Fibroblast of villous mesenchyme (primary cell): Measurements from ENCODE around the gene JUND. TPM values are rescaled to one million over a fixed set of nuclear protein-coding genes. Genes with fewer than 3 reads are reported as not detected.

Source experiments
- DNase-seq: peaks from one replicate; pipeline ENCODE4 v3.0.0-alpha.2; 2010; ENCODE audit warnings: low read depth
- H3K4me3 ChIP-seq: 2 replicates; pipeline ENCODE4 v1.5.1; 2011; ENCODE audit warnings: low read depth, mild to moderate bottlenecking, low read length
- total RNA-seq: library from RNA; depleted of rRNA; stranded (reverse); fragments of >200 nt; gene quantifications from 2 replicates; pipeline ENCODE4 v1.2.3, GENCODE V29; 2012
- TF ChIP-seq, protein P1 (sequence below): IDR thresholded peaks from 2 replicates; pipeline ENCODE4 v1.5.1; 2012; ENCODE audit warnings: low read depth, mild to moderate bottlenecking, low read length; ENCODE audit not compliant: insufficient read depth

JUND gene
- total RNA-seq, 1 donor = 111 TPM

DNA sequence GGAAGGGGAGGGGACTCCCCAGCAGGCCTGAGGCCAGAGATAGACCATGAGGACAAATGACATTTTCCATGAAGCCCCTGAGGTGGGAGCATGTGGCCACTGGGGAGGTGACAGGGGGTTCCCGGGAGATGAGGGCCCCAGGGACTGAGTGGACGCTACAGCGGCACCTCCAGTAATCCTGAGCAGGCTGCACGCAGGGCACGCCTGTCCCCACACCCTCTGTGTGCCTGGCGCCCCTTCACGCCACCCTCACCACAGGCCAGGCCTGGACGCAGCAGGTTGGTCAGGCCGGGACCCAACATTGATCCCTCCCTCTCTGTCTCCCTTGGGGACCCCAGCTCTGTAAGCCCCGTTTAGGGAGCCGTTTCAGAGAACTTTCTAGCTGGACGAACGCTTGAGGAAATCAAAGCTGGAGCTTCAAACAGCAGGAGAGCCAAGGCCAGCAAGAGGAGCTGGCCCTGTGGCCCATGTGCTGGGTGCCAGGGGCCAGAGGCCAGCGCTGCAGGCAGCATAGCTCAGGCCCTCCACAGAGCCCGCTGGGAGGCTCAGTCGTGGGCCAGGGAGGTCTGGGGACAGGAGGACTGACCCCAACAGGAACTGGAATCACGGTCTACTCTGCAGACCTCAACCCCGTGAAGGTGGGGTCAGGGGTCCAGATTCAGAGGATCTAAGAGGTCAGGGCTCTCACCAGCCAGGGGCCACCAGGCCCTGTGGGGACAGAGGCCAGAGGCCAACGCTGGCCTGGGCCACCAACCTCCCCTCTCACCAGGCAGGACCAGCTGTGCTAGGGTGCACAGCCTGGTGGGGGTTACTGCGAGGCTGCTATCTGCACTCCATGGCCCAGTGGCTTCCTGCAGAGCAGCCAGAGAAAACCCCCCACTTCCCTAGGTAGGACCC lies 26.9 kb upstream of the JUND start:
- TF ChIP-seq, protein P1, sequence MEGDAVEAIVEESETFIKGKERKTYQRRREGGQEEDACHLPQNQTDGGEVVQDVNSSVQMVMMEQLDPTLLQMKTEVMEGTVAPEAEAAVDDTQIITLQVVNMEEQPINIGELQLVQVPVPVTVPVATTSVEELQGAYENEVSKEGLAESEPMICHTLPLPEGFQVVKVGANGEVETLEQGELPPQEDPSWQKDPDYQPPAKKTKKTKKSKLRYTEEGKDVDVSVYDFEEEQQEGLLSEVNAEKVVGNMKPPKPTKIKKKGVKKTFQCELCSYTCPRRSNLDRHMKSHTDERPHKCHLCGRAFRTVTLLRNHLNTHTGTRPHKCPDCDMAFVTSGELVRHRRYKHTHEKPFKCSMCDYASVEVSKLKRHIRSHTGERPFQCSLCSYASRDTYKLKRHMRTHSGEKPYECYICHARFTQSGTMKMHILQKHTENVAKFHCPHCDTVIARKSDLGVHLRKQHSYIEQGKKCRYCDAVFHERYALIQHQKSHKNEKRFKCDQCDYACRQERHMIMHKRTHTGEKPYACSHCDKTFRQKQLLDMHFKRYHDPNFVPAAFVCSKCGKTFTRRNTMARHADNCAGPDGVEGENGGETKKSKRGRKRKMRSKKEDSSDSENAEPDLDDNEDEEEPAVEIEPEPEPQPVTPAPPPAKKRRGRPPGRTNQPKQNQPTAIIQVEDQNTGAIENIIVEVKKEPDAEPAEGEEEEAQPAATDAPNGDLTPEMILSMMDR = no peak
- no peak overlapping the region for H3K4me3 ChIP-seq
- no peak for DNase-seq

DNA sequence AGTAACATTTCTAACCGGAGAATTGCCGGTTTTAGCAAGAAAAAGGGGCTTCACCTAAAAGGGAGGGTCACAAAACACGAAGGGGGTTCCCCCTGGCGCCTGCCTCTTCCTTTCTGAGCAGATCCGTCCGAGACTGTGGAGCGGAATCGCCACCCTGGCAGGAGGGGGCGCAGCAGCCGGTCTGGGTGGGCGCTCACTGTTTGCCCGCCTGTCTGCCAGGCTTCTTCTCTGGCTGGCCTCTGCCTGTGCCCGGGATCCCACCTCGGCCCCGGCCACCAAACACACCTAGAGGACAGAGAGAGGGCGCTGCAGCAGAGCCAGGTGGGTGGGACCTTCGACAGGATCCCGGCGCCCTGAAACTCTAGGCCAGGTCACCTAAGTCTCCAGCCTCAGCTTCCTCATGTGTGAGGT lies 25.9 kb upstream of the JUND start:
- DNase-seq = no peak
- H3K4me3 ChIP-seq = no peak overlapping the region
- TF ChIP-seq, protein P1 = peak; percentile 7

DNA sequence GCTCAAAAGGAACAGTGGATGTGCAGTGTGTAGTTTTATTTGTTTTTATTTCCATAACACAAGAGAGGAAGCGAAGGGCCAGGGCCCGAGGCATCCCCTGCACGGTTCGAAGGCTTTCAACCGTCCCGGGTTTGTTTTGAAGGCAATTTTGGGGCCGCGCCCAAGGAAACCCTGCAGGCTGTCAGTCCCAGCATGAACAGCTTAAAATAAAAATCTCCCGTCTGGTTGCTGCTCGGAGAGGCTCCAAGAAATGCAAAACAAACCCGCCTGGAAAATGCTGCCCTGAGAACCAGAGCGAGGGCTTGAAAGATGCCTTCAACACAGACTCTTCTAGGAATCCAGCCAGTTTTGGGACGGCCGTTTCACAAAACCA lies 25.5 kb upstream of the JUND start:
- TF ChIP-seq, protein P1 = no peak
- H3K4me3 ChIP-seq = no peak overlapping the region
- DNase-seq = peak; percentile 63

DNA sequence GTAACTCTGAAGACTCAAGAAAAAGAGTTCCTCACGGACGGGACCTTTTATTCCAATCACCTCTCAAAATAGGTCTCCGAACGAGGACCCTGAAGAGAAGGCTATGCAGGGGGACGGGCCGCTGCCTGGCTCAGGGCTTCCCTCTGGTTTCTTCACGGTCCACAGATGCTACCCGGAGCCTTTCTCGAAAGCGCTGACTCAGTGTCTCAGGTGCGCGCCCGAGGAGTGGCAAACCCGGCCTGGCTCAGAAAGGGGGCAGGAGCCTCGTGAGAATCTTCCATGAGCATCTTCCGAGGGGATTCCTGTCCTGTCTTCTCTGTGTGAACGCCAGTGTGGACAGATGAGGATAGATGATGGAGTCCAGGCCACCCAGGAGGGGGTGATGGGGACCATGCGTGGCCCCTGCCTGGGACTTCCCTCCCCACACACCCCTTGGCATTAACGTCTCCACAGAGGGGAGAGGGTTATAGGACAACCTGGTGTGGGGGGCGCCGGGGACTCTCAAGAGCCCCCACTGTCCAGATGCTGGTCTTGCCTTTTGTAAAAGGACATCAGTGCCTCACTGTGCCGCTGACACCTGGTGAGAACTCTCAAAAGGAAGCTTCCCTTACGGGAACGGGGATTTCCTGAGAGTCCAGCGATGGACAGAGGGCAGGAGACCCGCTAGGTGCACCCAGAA lies 24.9 kb upstream of the JUND start:
- no peak for DNase-seq
- no peak overlapping the region for H3K4me3 ChIP-seq
- TF ChIP-seq, protein P1 = no peak

DNA sequence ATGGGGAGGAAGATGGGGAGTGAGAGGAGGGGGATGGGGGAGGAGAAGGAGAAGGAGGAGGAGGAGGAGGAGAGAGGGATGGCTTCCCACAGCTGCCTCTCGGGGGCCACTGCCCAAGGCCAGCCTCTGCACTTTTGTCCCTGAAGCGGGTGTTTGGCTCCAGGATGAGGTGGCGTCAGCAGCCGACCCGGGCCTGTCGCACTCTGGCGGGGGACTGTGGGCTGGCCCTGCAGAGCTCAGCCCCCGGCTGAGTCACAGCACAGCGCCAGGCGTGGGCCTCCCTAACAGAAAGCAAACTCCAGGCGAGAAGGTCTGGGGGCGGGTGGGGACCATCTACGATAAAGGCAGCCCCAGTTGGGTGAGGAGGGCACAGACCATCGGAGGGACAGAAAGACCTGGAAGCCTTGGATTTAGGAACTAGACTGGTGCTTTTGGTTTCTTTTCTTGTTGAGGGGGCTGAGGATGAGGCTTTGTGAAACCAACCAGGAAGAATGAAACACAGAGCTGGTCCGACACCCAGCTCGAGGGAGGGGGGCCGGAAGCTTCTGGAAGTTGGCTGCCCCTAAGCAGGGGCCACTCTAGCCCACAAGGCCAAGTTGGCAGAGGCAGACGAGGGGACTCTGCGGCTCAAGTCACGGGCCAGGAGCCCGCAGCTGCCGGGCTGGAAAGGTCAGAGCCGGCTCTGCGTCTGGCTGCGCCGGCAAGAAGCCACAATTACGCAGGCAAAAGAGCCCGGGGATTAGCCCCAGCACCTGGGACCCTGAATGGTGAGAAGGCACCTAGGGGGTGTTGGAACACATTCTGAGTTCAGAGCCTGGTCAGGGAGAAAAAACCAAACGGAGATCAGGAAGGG lies 23.3 kb upstream of the JUND start:
- TF ChIP-seq, protein P1 = no peak
- peak overlapping the region; percentile 35 for H3K4me3 ChIP-seq
- DNase-seq = peak; percentile 95

DNA sequence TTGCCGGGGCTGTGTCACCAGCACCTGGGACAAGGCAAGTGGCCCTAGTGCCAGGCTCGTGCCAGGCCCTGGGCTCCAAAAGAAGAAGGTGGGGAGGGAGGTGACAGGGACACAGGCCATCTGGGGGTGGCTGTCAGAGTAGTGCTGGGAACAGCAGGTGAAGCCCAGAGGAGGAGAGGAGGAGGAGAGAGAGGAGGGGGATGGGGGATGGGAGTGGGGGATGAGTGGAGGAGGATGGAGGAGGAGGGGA lies 22.7 kb upstream of the JUND start:
- TF ChIP-seq, protein P1 = no peak
- DNase-seq = no peak
- peak overlapping the region; percentile 35 for H3K4me3 ChIP-seq
